Measurements from ENCODE around the gene VSIG10L2. TPM values are rescaled to one million over a fixed set of nuclear protein-coding genes. Genes with fewer than 3 reads are reported as not detected.

The VSIG10L2 gene
- total and polyA plus RNA-seq, 7 donors: 0.68 TPM; not detected in 6

DNA sequence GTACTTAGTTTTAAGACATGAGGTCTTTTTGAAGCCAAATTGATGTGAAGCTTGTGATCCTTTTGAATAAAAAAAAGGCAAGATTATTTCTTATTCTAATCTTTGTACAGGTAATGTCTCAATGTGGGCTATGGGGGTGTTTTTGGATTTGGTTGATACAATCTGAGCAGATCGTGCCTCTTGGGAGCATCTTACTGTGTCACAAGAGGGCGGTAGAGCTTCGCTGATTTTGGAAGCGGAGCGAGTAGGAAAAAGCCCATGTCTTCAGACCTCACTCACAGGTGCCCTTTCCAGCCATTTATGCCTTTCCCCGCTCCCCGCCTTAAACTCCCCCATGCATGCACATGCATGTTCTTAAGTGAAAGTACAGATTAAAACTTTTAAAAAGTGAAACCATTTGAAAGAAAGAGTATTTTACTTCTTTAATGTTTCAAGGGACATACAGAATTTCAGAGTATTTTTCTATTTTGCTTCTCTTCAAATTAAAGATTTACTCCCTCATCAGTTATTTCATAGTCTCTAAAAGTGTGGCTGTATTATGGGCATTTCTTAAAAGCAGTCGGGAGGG lies 22.7 kb upstream of the VSIG10L2 start:
- Histone ChIP-seq H3K4me1 (peaks cover 0 to 9% (median 4%) of the 10 kb centered on the region in 4 donors), H3K4me3 (no peak overlapping the region), H3K36me3 (no peaks in the 10 kb centered on the region), H3K27ac (no peak overlapping the region), H3K9me3 (no peaks in the 10 kb centered on the region), H3K27me3 (no peaks in the 10 kb centered on the region)
- intact Hi-C loops (cut with DNase I): loop anchor here (1.0 to 5.0 kb wide), 2 partner anchors 139 to 271 kb away; partner anchors contain the start of gene CDON
- TF ChIP-seq EP300 (IDR thresholded peaks at IDR 0.05) (no peak), POLR2AphosphoS5 (IDR thresholded peaks at IDR 0.05) (peak in 1 of 4 donors; percentile 35), POLR2A (IDR thresholded peaks at IDR 0.05) (no peak)
- TF ChIP-seq, protein P1, sequence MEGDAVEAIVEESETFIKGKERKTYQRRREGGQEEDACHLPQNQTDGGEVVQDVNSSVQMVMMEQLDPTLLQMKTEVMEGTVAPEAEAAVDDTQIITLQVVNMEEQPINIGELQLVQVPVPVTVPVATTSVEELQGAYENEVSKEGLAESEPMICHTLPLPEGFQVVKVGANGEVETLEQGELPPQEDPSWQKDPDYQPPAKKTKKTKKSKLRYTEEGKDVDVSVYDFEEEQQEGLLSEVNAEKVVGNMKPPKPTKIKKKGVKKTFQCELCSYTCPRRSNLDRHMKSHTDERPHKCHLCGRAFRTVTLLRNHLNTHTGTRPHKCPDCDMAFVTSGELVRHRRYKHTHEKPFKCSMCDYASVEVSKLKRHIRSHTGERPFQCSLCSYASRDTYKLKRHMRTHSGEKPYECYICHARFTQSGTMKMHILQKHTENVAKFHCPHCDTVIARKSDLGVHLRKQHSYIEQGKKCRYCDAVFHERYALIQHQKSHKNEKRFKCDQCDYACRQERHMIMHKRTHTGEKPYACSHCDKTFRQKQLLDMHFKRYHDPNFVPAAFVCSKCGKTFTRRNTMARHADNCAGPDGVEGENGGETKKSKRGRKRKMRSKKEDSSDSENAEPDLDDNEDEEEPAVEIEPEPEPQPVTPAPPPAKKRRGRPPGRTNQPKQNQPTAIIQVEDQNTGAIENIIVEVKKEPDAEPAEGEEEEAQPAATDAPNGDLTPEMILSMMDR (IDR thresholded peaks at IDR 0.05): peak; percentile 70 to 82 (median 76)
- peak; percentile 79 for DNase-seq
- 6 to 10% methylated on average over 8 of the region's 8 CpGs for WGBS, 2 donors

DNA sequence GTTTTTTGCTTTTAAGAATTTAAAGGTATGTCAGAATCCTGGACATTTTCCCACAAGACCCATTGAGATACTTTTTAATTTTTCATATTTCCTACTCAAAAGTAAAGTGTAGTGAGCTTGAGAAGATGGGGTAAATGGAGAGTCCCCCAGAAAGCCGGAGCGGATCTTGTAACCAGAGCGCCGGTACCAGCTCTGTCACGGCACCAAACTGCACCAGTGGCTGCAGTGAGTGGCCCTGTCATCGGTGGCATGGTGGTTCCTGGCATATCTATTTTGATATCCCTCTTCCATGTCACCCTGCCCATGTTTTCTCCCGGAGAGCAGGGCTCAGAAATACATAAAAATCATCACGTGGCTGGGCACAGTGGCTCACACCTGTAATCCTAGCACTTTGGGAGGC lies 22.2 kb upstream of the VSIG10L2 start:
- intact Hi-C loops (cut with DNase I): loop anchor here (1.0 to 5.0 kb wide), 2 partner anchors 139 to 271 kb away; partner anchors contain the start of gene CDON
- DNase-seq: no peak
- TF ChIP-seq POLR2AphosphoS5 (IDR thresholded peaks at IDR 0.05) (no peak), EP300 (IDR thresholded peaks at IDR 0.05) (no peak), POLR2A (IDR thresholded peaks at IDR 0.05) (no peak)
- TF ChIP-seq, protein P1 (IDR thresholded peaks at IDR 0.05): no peak
- H3K27ac ChIP-seq: no peak overlapping the region
- no peaks in the 10 kb centered on the region for H3K9me3 ChIP-seq
- no peak overlapping the region for H3K4me3 ChIP-seq
- H3K36me3 ChIP-seq: no peaks in the 10 kb centered on the region
- WGBS, 2 donors: 90 to 95% methylated on average over 8 of the region's 8 CpGs
- peaks cover 0 to 9% (median 4%) of the 10 kb centered on the region in 4 donors for H3K4me1 ChIP-seq
- no peaks in the 10 kb centered on the region for H3K27me3 ChIP-seq

DNA sequence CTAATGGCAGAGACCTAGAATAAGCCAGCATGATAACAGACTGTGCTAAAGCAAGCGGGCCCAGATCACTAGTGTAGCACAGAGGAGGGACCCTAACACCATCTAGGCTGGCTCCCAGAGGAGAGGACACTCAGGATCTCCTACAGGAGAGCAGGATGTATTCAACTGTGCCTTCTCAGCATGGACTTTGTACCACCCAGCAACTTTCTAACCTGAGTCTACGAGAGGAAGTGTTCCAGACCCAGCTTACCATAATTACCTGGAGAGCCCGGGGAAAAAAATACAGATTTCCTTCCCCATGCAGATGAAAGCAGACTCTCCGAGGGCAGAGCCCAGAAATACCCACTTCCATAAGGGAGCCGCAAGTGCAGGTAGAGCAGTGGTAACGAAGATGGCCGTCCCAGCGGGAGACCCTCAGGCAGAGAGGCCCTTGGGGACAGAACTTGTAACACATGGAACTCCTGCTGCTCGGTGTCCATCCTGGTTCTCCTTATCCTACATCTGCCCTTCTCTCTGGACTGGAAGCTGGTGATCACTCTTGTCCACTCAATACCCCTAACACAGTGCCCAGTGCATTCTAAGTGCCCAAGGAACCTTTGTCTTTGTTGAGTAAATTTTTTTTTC lies 21.3 kb upstream of the VSIG10L2 start:
- no peak overlapping the region for H3K27ac ChIP-seq
- H3K4me3 ChIP-seq: no peak overlapping the region
- WGBS, 2 donors: 65 to 84% methylated on average over 9 of the region's 9 CpGs
- intact Hi-C loops (cut with DNase I): loop anchor here (5.0 kb wide), 1 partner anchor 138 kb away; the partner anchor contains the start of gene CDON
- no peak for DNase-seq
- no peaks in the 10 kb centered on the region for H3K9me3 ChIP-seq
- TF ChIP-seq EP300 (IDR thresholded peaks at IDR 0.05) (no peak), POLR2A (IDR thresholded peaks at IDR 0.05) (no peak), POLR2AphosphoS5 (IDR thresholded peaks at IDR 0.05) (no peak)
- TF ChIP-seq, protein P1 (IDR thresholded peaks at IDR 0.05): no peak
- H3K27me3 ChIP-seq: no peaks in the 10 kb centered on the region
- H3K4me1 ChIP-seq: peaks cover 0 to 9% (median 4%) of the 10 kb centered on the region in 4 donors
- no peaks in the 10 kb centered on the region for H3K36me3 ChIP-seq

DNA sequence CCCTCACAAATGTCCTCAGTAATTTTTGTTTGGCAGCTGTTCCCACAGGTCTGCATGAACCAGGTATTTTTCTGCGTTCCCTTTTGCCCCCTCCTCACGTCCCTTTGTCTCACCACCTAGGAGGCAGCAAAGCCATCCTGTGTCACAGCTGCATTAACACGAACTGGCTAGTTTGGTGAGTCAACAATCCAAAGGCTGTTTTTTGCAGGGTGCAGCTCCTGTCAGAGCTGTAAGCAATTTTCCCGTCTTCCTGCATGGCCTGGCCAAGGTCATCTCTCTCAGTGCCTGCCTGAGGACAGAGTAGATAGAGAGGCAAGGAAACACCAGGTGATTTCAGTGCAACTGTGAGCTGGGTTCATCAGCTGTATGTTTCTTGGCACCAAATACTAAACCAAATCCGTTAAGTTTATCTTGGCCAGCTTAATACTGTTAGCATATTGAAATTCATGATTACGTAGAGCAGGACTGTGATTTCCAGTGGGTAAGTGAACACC lies 20.6 kb upstream of the VSIG10L2 start:
- Histone ChIP-seq H3K27me3 (no peaks in the 10 kb centered on the region), H3K36me3 (no peaks in the 10 kb centered on the region), H3K4me1 (peaks cover 0 to 9% (median 4%) of the 10 kb centered on the region in 4 donors), H3K27ac (no peak overlapping the region), H3K4me3 (no peak overlapping the region), H3K9me3 (no peaks in the 10 kb centered on the region)
- WGBS, 2 donors: 13 to 58% methylated on average over 6 of the region's 6 CpGs
- intact Hi-C loops (cut with DNase I): no loop called here
- DNase-seq: no peak
- TF ChIP-seq EP300 (IDR thresholded peaks at IDR 0.05): no peak
- TF ChIP-seq, protein P1 (IDR thresholded peaks at IDR 0.05): no peak
- no peak for TF ChIP-seq POLR2A (IDR thresholded peaks at IDR 0.05)
- TF ChIP-seq POLR2AphosphoS5 (IDR thresholded peaks at IDR 0.05): no peak
